ENCODE data around the gene FOXO6. TPM values are rescaled to one million over a fixed set of nuclear protein-coding genes. Genes with fewer than 3 reads are reported as not detected.

Gene FOXO6
- total RNA-seq, 1 experiment from 2014 or later, result 0.59 TPM

DNA sequence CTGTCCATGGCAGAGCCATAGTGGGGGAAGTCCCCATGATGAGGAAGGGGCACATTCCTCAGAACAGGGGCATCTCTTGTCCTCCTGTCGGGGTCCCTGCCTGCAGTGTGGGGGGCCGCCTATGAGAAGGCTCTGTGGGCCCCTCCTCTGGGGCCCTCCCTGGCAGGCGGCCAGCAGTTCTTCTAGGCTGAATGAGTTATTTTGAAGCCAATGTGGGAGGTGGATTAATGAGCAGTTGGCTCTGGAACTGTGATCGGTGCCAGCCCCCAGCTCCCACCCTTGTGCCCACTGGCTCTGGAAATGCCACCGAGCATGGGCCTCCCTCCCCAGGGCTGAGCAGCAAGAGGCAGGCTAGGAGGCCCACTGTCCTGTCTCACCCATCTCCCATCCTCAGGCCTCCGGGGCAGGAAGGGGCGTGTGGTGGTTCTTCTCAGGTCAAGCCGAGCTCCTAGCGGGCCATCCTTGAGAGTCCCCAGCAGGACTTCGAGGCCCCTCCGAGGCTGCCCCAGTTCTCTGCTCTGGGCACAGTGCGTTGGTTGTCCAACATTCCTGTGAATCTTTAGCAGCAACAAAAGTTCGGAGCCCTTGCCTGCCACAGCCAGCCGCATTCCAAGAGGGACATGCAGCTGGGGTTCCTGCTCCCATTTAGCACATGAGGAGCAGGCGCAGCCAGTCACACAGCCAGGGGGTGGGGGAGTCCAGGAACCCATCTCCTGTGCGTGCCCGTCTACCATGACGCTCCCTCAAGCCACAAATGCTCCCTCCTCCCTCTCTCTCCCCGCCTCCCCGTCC, 66.1 kb downstream of the FOXO6 start:
- CTCF ChIA-PET, result no interaction called here
- POLR2A ChIA-PET, result no interaction called here
- no peaks in the 10 kb centered on the region for H3K27me3 Mint-ChIP-seq (ENCODE audit: insufficient read depth, unreplicated experiment)

DNA sequence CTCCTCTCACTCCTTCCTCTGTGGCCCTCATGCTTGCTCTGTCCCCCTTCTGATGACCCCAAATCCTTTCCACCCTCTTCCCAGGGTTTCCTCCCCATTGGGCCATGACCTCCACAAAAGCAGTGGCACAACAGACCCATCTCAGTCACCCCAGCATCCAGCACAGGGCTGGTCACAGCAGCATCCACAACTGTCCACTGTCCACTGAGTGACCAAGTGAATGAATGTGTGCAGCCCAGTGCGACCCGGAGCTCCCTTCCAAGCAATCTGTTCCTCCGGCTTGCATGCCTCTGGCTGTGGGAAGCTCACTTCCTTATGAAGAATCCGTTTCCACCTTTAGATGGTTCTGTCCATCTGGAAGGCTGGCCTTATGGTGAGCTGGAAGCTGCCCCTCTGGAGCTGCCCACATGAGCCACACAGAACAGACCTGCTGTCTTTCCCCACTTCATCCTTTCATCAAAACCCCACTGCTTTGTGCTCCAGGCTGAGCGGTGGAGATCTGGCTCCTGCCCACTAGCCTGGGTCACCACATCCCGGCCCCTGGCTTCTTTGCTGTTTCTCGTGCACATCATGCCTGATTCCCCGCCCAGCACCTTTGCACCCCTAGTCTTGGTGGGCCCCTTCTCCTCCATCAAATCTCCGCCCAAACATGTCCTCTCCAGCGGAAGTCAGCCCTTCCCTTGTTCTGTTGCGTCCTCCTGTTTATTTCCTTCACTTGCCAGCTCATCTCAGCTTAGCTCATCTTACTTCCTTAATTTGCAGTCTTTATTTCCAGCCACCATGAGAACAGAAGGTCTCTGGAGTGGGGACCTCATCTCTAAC, 66.9 kb downstream of the FOXO6 start:
- BruUV-seq (replicated peaks), result no TSS peak
- intact Hi-C loops (cut with micrococcal nuclease; ENCODE audit: unreplicated experiment), result no loop called here
- POLR2A ChIA-PET, result no interaction called here
- no peaks in the 10 kb centered on the region for H3K36me3 ChIP-seq (ENCODE audit: control insufficient read depth, insufficient read depth, low read length)
- Mint-ChIP-seq H3K27ac (ENCODE audit: unreplicated experiment) (no peak overlapping the region), H3K27me3 (ENCODE audit: insufficient read depth, unreplicated experiment) (no peaks in the 10 kb centered on the region), H3K4me3 (ENCODE audit: unreplicated experiment) (no peak overlapping the region), H3K4me1 (ENCODE audit: low read depth, unreplicated experiment) (no peaks in the 10 kb centered on the region), H3K9me3 (ENCODE audit: unreplicated experiment) (no peaks in the 10 kb centered on the region), H3K36me3 (ENCODE audit: insufficient read depth, unreplicated experiment) (no peaks in the 10 kb centered on the region)
- no peak for DNase-seq
- no peak overlapping the region for H3K4me3 ChIP-seq (ENCODE audit: low read depth, low read length)
- H3K9me3 ChIP-seq, result no peaks in the 10 kb centered on the region
- H3K27me3 ChIP-seq (replicated peaks; ENCODE audit: control insufficient read depth, insufficient read depth, low read length), result no peaks in the 10 kb centered on the region
- H3K4me1 ChIP-seq, result 0 out of 2 replicates have a peak, but pooled peaks cover 4% of the 10 kb centered on the region
- CTCF ChIA-PET, result no interaction called here
- TF ChIP-seq, protein P1, sequence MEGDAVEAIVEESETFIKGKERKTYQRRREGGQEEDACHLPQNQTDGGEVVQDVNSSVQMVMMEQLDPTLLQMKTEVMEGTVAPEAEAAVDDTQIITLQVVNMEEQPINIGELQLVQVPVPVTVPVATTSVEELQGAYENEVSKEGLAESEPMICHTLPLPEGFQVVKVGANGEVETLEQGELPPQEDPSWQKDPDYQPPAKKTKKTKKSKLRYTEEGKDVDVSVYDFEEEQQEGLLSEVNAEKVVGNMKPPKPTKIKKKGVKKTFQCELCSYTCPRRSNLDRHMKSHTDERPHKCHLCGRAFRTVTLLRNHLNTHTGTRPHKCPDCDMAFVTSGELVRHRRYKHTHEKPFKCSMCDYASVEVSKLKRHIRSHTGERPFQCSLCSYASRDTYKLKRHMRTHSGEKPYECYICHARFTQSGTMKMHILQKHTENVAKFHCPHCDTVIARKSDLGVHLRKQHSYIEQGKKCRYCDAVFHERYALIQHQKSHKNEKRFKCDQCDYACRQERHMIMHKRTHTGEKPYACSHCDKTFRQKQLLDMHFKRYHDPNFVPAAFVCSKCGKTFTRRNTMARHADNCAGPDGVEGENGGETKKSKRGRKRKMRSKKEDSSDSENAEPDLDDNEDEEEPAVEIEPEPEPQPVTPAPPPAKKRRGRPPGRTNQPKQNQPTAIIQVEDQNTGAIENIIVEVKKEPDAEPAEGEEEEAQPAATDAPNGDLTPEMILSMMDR (IDR thresholded peaks at IDR 0.05; ENCODE audit: insufficient read depth in 1 of 2, low read depth in 1 of 2, low read length in 1 of 2, severe bottlenecking in 1 of 2, unreplicated experiment in 1 of 2), result no peak

More for the DNA sequence above, 66.1 kb downstream of the FOXO6 start:
- H3K27me3 ChIP-seq (replicated peaks; ENCODE audit: control insufficient read depth, insufficient read depth, low read length), result no peaks in the 10 kb centered on the region
- no peaks in the 10 kb centered on the region for H3K4me1 Mint-ChIP-seq (ENCODE audit: low read depth, unreplicated experiment)
- TF ChIP-seq, protein P1 (IDR thresholded peaks at IDR 0.05; ENCODE audit: insufficient read depth in 1 of 2, low read depth in 1 of 2, low read length in 1 of 2, severe bottlenecking in 1 of 2, unreplicated experiment in 1 of 2), result no peak
- H3K36me3 Mint-ChIP-seq (ENCODE audit: insufficient read depth, unreplicated experiment), result no peaks in the 10 kb centered on the region
- DNase-seq, result no peak
- no TSS peak for BruUV-seq (replicated peaks)
- no peaks in the 10 kb centered on the region for H3K9me3 ChIP-seq
- no peaks in the 10 kb centered on the region for H3K4me1 ChIP-seq
- intact Hi-C loops (cut with micrococcal nuclease; ENCODE audit: unreplicated experiment), result no loop called here
- no peak overlapping the region for H3K4me3 ChIP-seq (ENCODE audit: low read depth, low read length)
- no peak overlapping the region for H3K27ac Mint-ChIP-seq (ENCODE audit: unreplicated experiment)
- no peaks in the 10 kb centered on the region for H3K9me3 Mint-ChIP-seq (ENCODE audit: unreplicated experiment)
- H3K4me3 Mint-ChIP-seq (ENCODE audit: unreplicated experiment), result no peak overlapping the region
- H3K36me3 ChIP-seq (ENCODE audit: control insufficient read depth, insufficient read depth, low read length), result no peaks in the 10 kb centered on the region

DNA sequence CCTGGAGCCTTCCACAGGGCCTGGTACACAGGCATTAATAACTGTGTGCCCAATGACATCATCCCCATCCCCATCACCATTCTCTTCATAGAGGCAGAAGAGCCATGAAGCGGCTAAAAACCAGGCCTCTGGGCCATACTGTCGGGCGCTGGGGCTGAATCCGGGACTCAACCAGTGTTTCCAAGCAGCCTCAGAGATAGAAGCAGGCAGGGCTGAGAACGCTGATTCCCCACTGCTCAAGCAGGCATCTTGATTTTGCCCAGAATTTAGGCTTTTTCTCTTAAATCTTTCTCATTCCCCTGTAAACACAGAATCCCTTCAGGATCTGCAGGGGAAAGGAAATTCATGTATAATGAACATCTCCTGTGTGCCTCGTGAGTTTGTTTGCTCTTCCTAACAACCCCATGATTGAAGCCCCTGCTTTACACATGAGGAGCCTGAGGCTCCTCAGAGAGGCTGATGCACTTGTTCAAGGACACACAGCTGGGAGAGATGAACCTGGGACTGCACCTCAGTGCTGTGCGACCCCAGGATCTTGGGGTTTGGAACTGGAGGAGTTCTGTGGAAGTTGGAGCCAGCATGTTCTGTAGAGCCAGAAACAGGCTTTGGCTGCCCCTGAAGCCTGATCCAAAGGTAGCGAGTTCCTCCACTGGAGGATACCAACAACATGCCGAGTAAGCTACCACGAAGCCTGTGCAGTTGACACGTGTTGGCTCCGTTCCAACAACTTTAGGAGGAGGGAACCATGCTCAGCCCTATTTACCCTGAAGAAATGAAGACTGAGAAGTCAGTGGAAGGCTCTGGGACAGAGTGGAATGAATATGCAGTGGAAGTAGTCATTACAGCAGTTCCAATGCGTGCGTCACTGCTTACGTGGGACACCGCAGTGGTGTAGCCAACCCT, 67.8 kb downstream of the FOXO6 start:
- no peak for DNase-seq
- Mint-ChIP-seq H3K27ac (ENCODE audit: unreplicated experiment) (no peak overlapping the region), H3K4me1 (ENCODE audit: low read depth, unreplicated experiment) (no peaks in the 10 kb centered on the region), H3K4me3 (ENCODE audit: unreplicated experiment) (no peak overlapping the region), H3K27me3 (ENCODE audit: insufficient read depth, unreplicated experiment) (no peaks in the 10 kb centered on the region), H3K36me3 (ENCODE audit: insufficient read depth, unreplicated experiment) (no peaks in the 10 kb centered on the region), H3K9me3 (ENCODE audit: unreplicated experiment) (no peaks in the 10 kb centered on the region)
- Histone ChIP-seq H3K36me3 (ENCODE audit: control insufficient read depth, insufficient read depth, low read length) (no peaks in the 10 kb centered on the region), H3K4me3 (ENCODE audit: low read depth, low read length) (no peak overlapping the region), H3K9me3 (no peaks in the 10 kb centered on the region), H3K4me1 (0 out of 2 replicates have a peak, but pooled peaks cover 4% of the 10 kb centered on the region), H3K27me3 (replicated peaks; ENCODE audit: control insufficient read depth, insufficient read depth, low read length) (no peaks in the 10 kb centered on the region)
- intact Hi-C loops (cut with micrococcal nuclease; ENCODE audit: unreplicated experiment), result no loop called here
- TF ChIP-seq, protein P1 (IDR thresholded peaks at IDR 0.05; ENCODE audit: insufficient read depth in 1 of 2, low read depth in 1 of 2, low read length in 1 of 2, severe bottlenecking in 1 of 2, unreplicated experiment in 1 of 2), result no peak
- POLR2A ChIA-PET, result no interaction called here
- CTCF ChIA-PET, result no interaction called here
- no TSS peak for BruUV-seq (replicated peaks)
